T-cell (primary cell): Measurements from ENCODE around the gene EPN3. TPM values are rescaled to one million over a fixed set of nuclear protein-coding genes. Genes with fewer than 3 reads are reported as not detected.

Experiments used
- ATAC-seq, 4 experiments: fragments of 200-7000 bp in 3 of 4; fragments of 150-1000 bp in 1 of 4; cut with Tn5 transposase; replicated peaks in 1 of 4; 1 replicate in 3 of 4; 2 replicates in 1 of 4; pipeline ENCODE4 v1.10.0; 2021; ENCODE audit warnings: moderate library complexity in 3 of 4, mild to moderate bottlenecking in 2 of 4, moderate number of reproducible peaks in 1 of 4
- CTCF ChIA-PET, 2 donors: fragments of 300-600 bp; sonication (Branson Sonifier 250); formaldehyde crosslinking; loops; one replicate each; lab custom pipeline; 2022; ENCODE audit warnings: antibody characterized with exemption in 2 of 2; lab: Charles Lee
- POLR2A ChIA-PET, 2 donors: fragments of 300-600 bp; sonication (Branson Sonifier 250); formaldehyde crosslinking; loops; one replicate each; lab custom pipeline; 2022; ENCODE audit warnings: antibody characterized with exemption in 2 of 2; lab: Charles Lee
- DNase-seq, 35 experiments: peaks; one replicate each; pipeline versions ENCODE4 v3.0.0 to v3.0.0-alpha.2; 2013 to 2023
- H3K27ac ChIP-seq: one replicate; pipeline ENCODE4 v1.5.1; 2013; ENCODE audit warnings: low read length
- H3K27me3 ChIP-seq, 2 experiments: replicated peaks in 1 of 2; 1 replicate in 1 of 2; 2 replicates in 1 of 2; pipeline versions ENCODE4 v1.6.1 to v1.7.0; 2013; ENCODE audit warnings: low read length in 1 of 2, mixed read lengths in 1 of 2; ENCODE audit not compliant: control insufficient read depth in 2 of 2, insufficient read depth in 2 of 2; ENCODE audit errors: extremely low read depth in 1 of 2
- H3K36me3 ChIP-seq, 2 donors: 1 replicate in 1 of 2; 2 replicates in 1 of 2; pipeline versions ENCODE4 v1.6.1 to v1.7.0; 2013; ENCODE audit warnings: low read length in 1 of 2; ENCODE audit not compliant: control insufficient read depth in 2 of 2, insufficient read depth in 1 of 2; ENCODE audit errors: extremely low read depth in 1 of 2
- H3K4me1 ChIP-seq, 2 experiments: 1 replicate in 1 of 2; 2 replicates in 1 of 2; pipeline versions ENCODE4 v1.6.1 to v1.7.0; 2013; ENCODE audit warnings: low read length in 2 of 2, mixed read lengths in 1 of 2; ENCODE audit not compliant: insufficient read depth in 2 of 2, control insufficient read depth in 1 of 2; ENCODE audit errors: extremely low read depth in 1 of 2
- H3K4me3 ChIP-seq, 2 donors: 1 replicate in 1 of 2; 2 replicates in 1 of 2; pipeline versions ENCODE4 v1.5.1 to v1.7.0; 2013; ENCODE audit warnings: mild to moderate bottlenecking in 2 of 2, low read length in 1 of 2, moderate library complexity in 1 of 2; ENCODE audit not compliant: control insufficient read depth in 1 of 2; ENCODE audit errors: extremely low read depth in 1 of 2
- H3K9me3 ChIP-seq: 2 replicates; pipeline ENCODE4 v1.7.0; 2013
- H3K27ac Mint-ChIP-seq, 2 donors: one replicate each; pipeline ENCODE4 v1.8.0; 2020 to 2021; ENCODE audit warnings: mild to moderate bottlenecking in 2 of 2, mixed read lengths in 2 of 2
- H3K27me3 Mint-ChIP-seq, 2 donors: one replicate each; pipeline ENCODE4 v1.8.0; 2021 to 2022; ENCODE audit warnings: mixed read lengths in 2 of 2
- H3K36me3 Mint-ChIP-seq: one replicate; pipeline ENCODE4 v1.8.0; 2021; ENCODE audit warnings: mixed read lengths
- H3K4me1 Mint-ChIP-seq, 3 donors: one replicate each; pipeline ENCODE4 v1.8.0; 2020 to 2022; ENCODE audit warnings: mixed read lengths in 3 of 3, mild to moderate bottlenecking in 1 of 3
- H3K4me3 Mint-ChIP-seq, 3 donors: one replicate each; pipeline ENCODE4 v1.8.0; 2020 to 2022; ENCODE audit warnings: mild to moderate bottlenecking in 3 of 3, mixed read lengths in 3 of 3, moderate library complexity in 3 of 3
- H3K9me3 Mint-ChIP-seq, 3 donors: one replicate each; pipeline ENCODE4 v1.8.0; 2020 to 2022; ENCODE audit warnings: mixed read lengths in 3 of 3
- WGBS: methylation state at CpG from one replicate; pipeline ENCODE4 v1.1.5; 2013; ENCODE audit warnings: missing lambda C conversion rate; ENCODE audit not compliant: insufficient coverage; 5-methylcytosine and 5-hydroxymethylcytosine counted together
- total RNA-seq, 35 experiments: library from RNA in 6 of 35; stranded (reverse) in 6 of 35; fragments of 120-200 nt in 1 of 35; gene quantifications; one replicate each; pipeline versions ENCODE4 v1.2.1 to v1.2.4 and lab custom pipeline; 2013 to 2026

The EPN3 gene
- total RNA-seq, 5 donors from 2014 or later (not counting 1 experiment from before 2014, with no cell fraction given): 0.08 to 0.44 TPM; not detected in 3

DNA sequence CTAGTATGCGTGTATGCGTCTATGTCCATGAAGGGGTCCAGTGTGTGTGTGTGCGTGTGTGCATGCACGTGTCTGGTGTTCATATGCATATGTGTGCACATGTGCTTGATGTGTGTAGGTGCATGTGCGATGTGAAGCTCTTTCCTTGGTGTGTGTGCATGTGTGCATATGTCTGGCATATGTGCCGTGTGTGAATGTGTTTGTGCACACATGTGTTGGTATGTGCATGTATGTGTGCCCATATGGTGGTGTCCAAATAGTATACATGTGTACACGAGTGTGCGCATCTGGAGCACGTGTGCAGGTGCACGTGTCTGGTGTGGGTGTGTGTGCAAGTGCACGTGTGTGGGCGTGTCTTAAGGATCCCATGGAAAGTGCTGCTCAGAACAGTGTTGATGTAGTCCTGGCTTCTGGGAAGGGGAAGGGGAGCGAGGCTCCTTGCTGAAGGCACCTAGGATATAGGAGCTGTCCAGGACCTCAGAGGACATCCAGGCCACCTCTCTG, 45.0 kb downstream of the EPN3 start:
- Mint-ChIP-seq H3K4me1 (no peaks in the 10 kb centered on the region), H3K27ac (no peak overlapping the region), H3K36me3 (no peaks in the 10 kb centered on the region), H3K4me3 (no peak overlapping the region), H3K9me3 (no peaks in the 10 kb centered on the region), H3K27me3 (peaks cover 11 to 24% of the 10 kb centered on the region in 2 donors)
- no peak for ATAC-seq
- no peaks in the 10 kb centered on the region for H3K4me1 ChIP-seq
- DNase-seq: no peak
- WGBS: 86% methylated on average over 13 of the region's 13 CpGs
- H3K9me3 ChIP-seq: no peaks in the 10 kb centered on the region
- CTCF ChIA-PET: no interaction called here
- H3K27ac ChIP-seq: no peak overlapping the region
- H3K4me3 ChIP-seq: no peak overlapping the region
- peaks cover 0 to 54% of the 10 kb centered on the region in 2 experiments for H3K27me3 ChIP-seq
- H3K36me3 ChIP-seq: no peaks in the 10 kb centered on the region
- POLR2A ChIA-PET: interaction anchor here in 1 of 2 donors (0.5 kb wide), 1 partner anchor 124 kb away, joined by 3 read pairs; no protein-coding TSS in a partner anchor

DNA sequence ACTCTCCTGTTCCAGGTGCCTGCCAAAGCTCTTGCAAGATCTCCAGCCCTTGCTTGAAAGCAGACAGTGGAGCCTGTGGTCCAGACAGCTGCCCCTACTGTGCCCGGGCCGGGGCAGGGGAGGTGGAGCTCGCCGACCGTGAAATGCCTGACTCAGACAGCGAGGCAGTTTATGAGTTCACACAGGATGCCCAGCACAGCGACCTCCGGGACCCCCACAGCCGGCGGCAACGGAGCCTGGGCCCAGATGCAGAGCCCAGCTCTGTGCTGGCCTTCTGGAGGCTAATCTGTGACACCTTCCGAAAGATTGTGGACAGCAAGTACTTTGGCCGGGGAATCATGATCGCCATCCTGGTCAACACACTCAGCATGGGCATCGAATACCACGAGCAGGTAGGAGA, 45.6 kb downstream of the EPN3 start:
- Histone ChIP-seq H3K4me3 (no peak overlapping the region), H3K4me1 (no peaks in the 10 kb centered on the region), H3K27me3 (peaks cover 0 to 53% of the 10 kb centered on the region in 2 experiments), H3K36me3 (no peaks in the 10 kb centered on the region), H3K27ac (no peak overlapping the region), H3K9me3 (no peaks in the 10 kb centered on the region)
- no peak overlapping the region for H3K4me3 Mint-ChIP-seq
- WGBS: 78% methylated on average over 15 of the region's 16 CpGs
- CTCF ChIA-PET: no interaction called here
- no peak overlapping the region for H3K27ac Mint-ChIP-seq
- H3K27me3 Mint-ChIP-seq: peaks cover 11 to 27% of the 10 kb centered on the region in 2 donors
- DNase-seq (no peak), ATAC-seq (no peak)
- H3K36me3 Mint-ChIP-seq: no peaks in the 10 kb centered on the region
- H3K4me1 Mint-ChIP-seq: no peaks in the 10 kb centered on the region
- H3K9me3 Mint-ChIP-seq: no peaks in the 10 kb centered on the region
- POLR2A ChIA-PET: interaction anchor here in 1 of 2 donors (0.5 kb wide), 1 partner anchor 125 kb away, joined by 3 read pairs; no protein-coding TSS in a partner anchor

DNA sequence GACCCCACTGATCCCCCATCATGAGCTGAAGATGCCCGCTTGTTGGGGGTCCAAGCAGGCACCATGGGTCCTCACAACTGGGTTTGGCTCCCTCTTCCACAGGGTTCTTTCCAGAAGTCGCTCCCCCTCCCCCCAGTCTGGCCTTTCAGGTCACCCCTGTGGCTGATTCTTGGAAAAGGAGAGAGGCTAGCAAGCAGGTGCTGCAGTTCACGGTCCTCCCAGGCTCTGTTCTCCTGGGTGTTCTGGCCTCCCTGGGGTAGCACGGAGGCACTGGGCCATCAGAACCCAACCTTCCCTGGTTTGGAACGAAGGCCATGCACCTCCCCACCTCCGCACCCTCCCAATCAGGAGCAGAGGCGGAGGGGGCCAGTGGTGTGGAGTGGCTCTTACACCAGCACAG, 46.9 kb downstream of the EPN3 start:
- POLR2A ChIA-PET: no interaction called here
- Histone ChIP-seq H3K36me3 (no peaks in the 10 kb centered on the region), H3K27ac (no peak overlapping the region), H3K9me3 (no peaks in the 10 kb centered on the region), H3K4me3 (no peak overlapping the region), H3K4me1 (no peaks in the 10 kb centered on the region), H3K27me3 (peaks cover 0 to 59% of the 10 kb centered on the region in 2 experiments)
- no peaks in the 10 kb centered on the region for H3K4me1 Mint-ChIP-seq
- no peak overlapping the region for H3K4me3 Mint-ChIP-seq
- ATAC-seq: no peak
- no peaks in the 10 kb centered on the region for H3K36me3 Mint-ChIP-seq
- CTCF ChIA-PET: no interaction called here
- DNase-seq: no peak
- no peaks in the 10 kb centered on the region for H3K9me3 Mint-ChIP-seq
- 60% methylated on average over 1 of the region's 7 CpGs for WGBS
- no peak overlapping the region for H3K27ac Mint-ChIP-seq
- peaks cover 22 to 34% of the 10 kb centered on the region in 2 donors for H3K27me3 Mint-ChIP-seq

DNA sequence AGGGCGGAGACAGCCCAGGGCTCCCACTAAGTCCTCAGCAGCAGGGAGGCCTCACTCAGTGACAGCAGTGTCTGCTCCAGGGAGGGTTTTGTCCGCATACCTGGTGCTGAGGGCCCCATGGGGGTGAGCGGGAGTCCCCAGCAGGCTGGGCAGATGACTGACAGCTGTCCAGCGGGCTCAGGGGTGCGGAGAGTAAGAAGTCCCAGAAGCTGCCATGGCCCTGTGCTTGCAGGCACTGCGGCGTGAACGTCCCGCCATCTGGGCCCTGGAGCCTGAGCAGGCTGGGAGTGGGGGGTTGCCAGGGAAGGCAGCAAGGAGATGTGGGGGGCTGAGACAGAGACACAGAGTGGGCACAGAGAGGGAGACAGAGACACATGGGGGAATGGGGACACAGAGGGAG, 48.1 kb downstream of the EPN3 start:
- DNase-seq (no peak), ATAC-seq (no peak)
- Mint-ChIP-seq H3K4me1 (no peaks in the 10 kb centered on the region), H3K9me3 (no peaks in the 10 kb centered on the region), H3K36me3 (no peaks in the 10 kb centered on the region), H3K27me3 (peaks cover 22 to 34% of the 10 kb centered on the region in 2 donors), H3K4me3 (no peak overlapping the region), H3K27ac (no peak overlapping the region)
- Histone ChIP-seq H3K4me1 (no peaks in the 10 kb centered on the region), H3K4me3 (no peak overlapping the region), H3K27ac (no peak overlapping the region), H3K27me3 (peaks cover 0 to 59% of the 10 kb centered on the region in 2 experiments), H3K9me3 (no peaks in the 10 kb centered on the region), H3K36me3 (no peaks in the 10 kb centered on the region)
- CTCF ChIA-PET: no interaction called here
- WGBS: 88% methylated on average over 9 of the region's 9 CpGs
- POLR2A ChIA-PET: no interaction called here

DNA sequence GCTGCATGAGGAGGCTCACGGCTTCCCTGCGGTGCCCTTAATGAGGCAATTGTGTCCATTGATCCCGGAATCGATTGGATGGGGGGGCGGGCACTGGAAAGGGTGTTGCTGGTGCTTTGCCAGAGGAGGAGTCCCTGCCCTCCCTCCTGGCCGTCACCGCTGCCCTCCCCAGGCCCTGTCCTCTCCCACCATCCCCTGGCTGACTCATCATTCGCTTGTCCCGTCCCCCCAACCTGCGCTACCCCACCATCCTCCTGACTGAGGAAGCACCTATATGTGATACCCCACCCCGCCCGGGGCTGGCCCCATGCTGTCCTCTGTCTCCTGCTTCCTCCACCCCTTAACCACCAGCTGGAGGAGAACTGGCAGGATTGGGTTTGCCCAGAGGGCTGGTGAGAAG, 48.8 kb downstream of the EPN3 start:
- Histone ChIP-seq H3K4me1 (no peaks in the 10 kb centered on the region), H3K27ac (no peak overlapping the region), H3K27me3 (peaks cover 0 to 55% of the 10 kb centered on the region in 2 experiments), H3K4me3 (no peak overlapping the region), H3K9me3 (no peaks in the 10 kb centered on the region), H3K36me3 (no peaks in the 10 kb centered on the region)
- Mint-ChIP-seq H3K4me3 (no peak overlapping the region), H3K4me1 (no peaks in the 10 kb centered on the region), H3K27ac (no peak overlapping the region), H3K27me3 (peaks cover 22 to 34% of the 10 kb centered on the region in 2 donors), H3K36me3 (no peaks in the 10 kb centered on the region), H3K9me3 (no peaks in the 10 kb centered on the region)
- 83% methylated on average over 5 of the region's 12 CpGs for WGBS
- POLR2A ChIA-PET: no interaction called here
- ATAC-seq: no peak
- CTCF ChIA-PET: no interaction called here
- DNase-seq: no peak

DNA sequence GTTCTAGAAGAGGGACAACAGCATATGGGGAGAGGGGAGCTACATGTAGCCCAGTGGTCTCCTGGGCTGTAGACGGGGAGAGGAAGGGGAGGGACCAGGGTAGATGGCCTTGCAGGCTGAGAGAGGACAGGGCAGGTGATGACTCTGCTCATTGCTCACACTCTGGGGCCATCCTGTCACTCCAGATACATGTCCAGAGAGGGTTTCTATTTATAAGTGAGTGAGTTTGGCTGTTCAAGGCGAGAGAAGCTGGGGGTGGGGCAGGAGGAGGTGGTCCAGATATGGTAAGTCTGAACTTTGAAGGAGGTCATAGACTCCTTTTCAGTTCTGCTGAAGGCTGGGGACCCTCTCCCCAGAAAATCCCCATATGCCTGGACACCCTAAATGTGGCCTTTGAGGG, 50.2 kb downstream of the EPN3 start:
- DNase-seq: no peak
- no peak for ATAC-seq
- no peak overlapping the region for H3K27ac Mint-ChIP-seq
- peaks cover 0 to 51% of the 10 kb centered on the region in 2 experiments for H3K27me3 ChIP-seq
- WGBS: 63% methylated on average over 1 of the region's 2 CpGs
- no peak overlapping the region for H3K4me3 Mint-ChIP-seq
- H3K9me3 Mint-ChIP-seq: no peaks in the 10 kb centered on the region
- no peaks in the 10 kb centered on the region for H3K36me3 ChIP-seq
- no peaks in the 10 kb centered on the region for H3K9me3 ChIP-seq
- CTCF ChIA-PET: no interaction called here
- peaks cover 22 to 34% of the 10 kb centered on the region in 2 donors for H3K27me3 Mint-ChIP-seq
- no peaks in the 10 kb centered on the region for H3K4me1 Mint-ChIP-seq
- no peaks in the 10 kb centered on the region for H3K4me1 ChIP-seq
- H3K27ac ChIP-seq: no peak overlapping the region
- no peaks in the 10 kb centered on the region for H3K36me3 Mint-ChIP-seq
- POLR2A ChIA-PET: no interaction called here
- H3K4me3 ChIP-seq: no peak overlapping the region
